ENCODE results near the gene ITPR1. TPM values are rescaled to one million over a fixed set of nuclear protein-coding genes. Genes with fewer than 3 reads are reported as not detected.

ITPR1 gene
- total RNA-seq, 1 donor from 2014 or later = 91.7 TPM

- no peak for TF ChIP-seq CTCF (IDR thresholded peaks at IDR 0.05)
- Histone ChIP-seq H3K27ac (no peak overlapping the region), H3K27me3 (no peaks in the 10 kb centered on the region), H3K4me1 (no peaks in the 10 kb centered on the region), H3K36me3 (peaks cover 65% of the 10 kb centered on the region), H3K4me3 (no peak overlapping the region), H3K9me3 (no peaks in the 10 kb centered on the region)
- ATAC-seq (no peak), DNase-seq (no peak)
- intact Hi-C loops (cut with DNase I) = no loop called here
Observed at GRCh38 chr3:4687596-4687995, 194.4 kb downstream of the ITPR1 start.

DNA sequence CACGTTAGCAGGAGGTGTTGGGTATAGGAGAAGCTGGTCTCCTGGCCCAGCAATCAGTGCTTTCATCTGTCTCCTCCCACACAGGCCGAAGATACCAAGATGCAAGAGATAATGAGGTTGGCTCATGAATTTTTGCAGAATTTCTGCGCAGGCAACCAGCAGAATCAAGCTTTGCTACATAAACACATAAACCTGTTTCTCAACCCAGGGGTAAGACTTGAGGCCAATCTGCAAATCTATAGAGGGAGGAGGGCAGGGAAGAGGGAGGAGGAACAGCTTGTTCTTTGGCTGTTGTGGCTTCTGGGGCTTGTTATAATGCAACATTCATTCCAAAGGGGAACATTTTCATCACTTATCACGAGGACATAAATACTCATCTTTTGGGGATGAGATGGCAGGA lies 195.3 kb downstream of the ITPR1 start:
- TF ChIP-seq CTCF (IDR thresholded peaks at IDR 0.05) = no peak
- no peak overlapping the region for H3K27ac ChIP-seq
- no peaks in the 10 kb centered on the region for H3K9me3 ChIP-seq
- DNase-seq (no peak), ATAC-seq (no peak)
- no peaks in the 10 kb centered on the region for H3K27me3 ChIP-seq
- intact Hi-C loops (cut with DNase I) = no loop called here
- H3K4me3 ChIP-seq = no peak overlapping the region
- peaks cover 65% of the 10 kb centered on the region for H3K36me3 ChIP-seq
- H3K4me1 ChIP-seq = no peaks in the 10 kb centered on the region

DNA sequence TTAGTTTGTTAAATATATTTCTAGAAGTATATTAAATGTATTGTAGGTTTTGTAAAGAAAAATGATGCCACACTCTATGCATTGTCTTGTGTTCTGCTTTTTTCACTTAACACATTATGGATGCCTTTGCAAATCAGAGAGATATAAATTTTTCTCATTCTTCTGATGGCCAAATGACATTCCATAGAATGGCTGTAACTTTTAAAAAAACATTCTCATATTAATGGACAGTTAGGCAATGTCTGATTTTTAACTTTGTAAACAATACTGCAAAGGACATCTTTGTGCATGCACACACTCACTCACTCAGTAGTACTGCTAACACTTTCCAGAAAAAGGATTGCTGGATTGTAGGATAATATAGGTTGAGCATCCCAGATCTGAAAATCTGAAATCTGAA lies 195.9 kb downstream of the ITPR1 start:
- intact Hi-C loops (cut with DNase I) = no loop called here
- Histone ChIP-seq H3K27me3 (no peaks in the 10 kb centered on the region), H3K4me1 (no peaks in the 10 kb centered on the region), H3K27ac (no peak overlapping the region), H3K36me3 (peaks cover 65% of the 10 kb centered on the region), H3K4me3 (no peak overlapping the region), H3K9me3 (no peaks in the 10 kb centered on the region)
- DNase-seq (no peak), ATAC-seq (no peak)
- TF ChIP-seq CTCF (IDR thresholded peaks at IDR 0.05) = no peak

DNA sequence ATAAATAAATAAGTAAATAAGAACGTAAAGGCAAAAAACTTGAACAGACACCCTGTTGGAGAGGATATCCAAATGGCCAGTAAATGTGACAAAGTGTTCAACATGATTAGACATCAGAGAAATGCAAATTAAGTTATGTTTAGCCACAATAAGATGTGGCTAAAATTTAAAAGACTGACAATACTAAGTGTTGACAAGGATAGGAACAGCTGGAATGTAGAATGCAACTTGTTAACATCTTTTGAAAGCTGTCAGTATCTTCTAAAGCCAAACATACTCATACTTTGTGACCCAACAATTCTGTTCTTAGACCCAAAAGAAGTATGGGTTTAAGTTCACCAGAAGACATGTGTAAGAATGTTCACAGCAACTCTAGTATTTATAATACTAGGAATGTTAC lies 197.1 kb downstream of the ITPR1 start:
- H3K27ac ChIP-seq = no peak overlapping the region
- intact Hi-C loops (cut with DNase I) = no loop called here
- H3K27me3 ChIP-seq = no peaks in the 10 kb centered on the region
- ATAC-seq = no peak
- no peaks in the 10 kb centered on the region for H3K4me1 ChIP-seq
- no peak for DNase-seq
- H3K36me3 ChIP-seq = peaks cover 61% of the 10 kb centered on the region
- no peaks in the 10 kb centered on the region for H3K9me3 ChIP-seq
- H3K4me3 ChIP-seq = no peak overlapping the region
- no peak for TF ChIP-seq CTCF (IDR thresholded peaks at IDR 0.05)

GRCh38 chr3:4693620-4694019 lies 200.5 kb downstream of the ITPR1 start:
- Histone ChIP-seq H3K27me3 (no peaks in the 10 kb centered on the region), H3K9me3 (no peaks in the 10 kb centered on the region), H3K4me1 (no peaks in the 10 kb centered on the region), H3K27ac (no peak overlapping the region), H3K36me3 (peaks cover 42% of the 10 kb centered on the region), H3K4me3 (no peak overlapping the region)
- ATAC-seq (no peak), DNase-seq (no peak)
- intact Hi-C loops (cut with DNase I) = no loop called here
- TF ChIP-seq CTCF (IDR thresholded peaks at IDR 0.05) = no peak

GRCh38 chr3:4695846-4696245 lies 202.7 kb downstream of the ITPR1 start:
- Histone ChIP-seq H3K36me3 (peaks cover 54% of the 10 kb centered on the region), H3K27me3 (no peaks in the 10 kb centered on the region), H3K4me3 (no peak overlapping the region), H3K4me1 (no peaks in the 10 kb centered on the region), H3K27ac (no peak overlapping the region), H3K9me3 (no peaks in the 10 kb centered on the region)
- no peak for DNase-seq
- TF ChIP-seq CTCF (IDR thresholded peaks at IDR 0.05) = no peak
- ATAC-seq = no peak
- intact Hi-C loops (cut with DNase I) = no loop called here
